ENCODE results near the gene ARHGAP24.
"Not testable (repeated sequence)": the region's sequence is repeated elsewhere in the genome, so short reads cannot be mapped to it uniquely, and the experiment has no call there.

ARHGAP24 gene

DNA sequence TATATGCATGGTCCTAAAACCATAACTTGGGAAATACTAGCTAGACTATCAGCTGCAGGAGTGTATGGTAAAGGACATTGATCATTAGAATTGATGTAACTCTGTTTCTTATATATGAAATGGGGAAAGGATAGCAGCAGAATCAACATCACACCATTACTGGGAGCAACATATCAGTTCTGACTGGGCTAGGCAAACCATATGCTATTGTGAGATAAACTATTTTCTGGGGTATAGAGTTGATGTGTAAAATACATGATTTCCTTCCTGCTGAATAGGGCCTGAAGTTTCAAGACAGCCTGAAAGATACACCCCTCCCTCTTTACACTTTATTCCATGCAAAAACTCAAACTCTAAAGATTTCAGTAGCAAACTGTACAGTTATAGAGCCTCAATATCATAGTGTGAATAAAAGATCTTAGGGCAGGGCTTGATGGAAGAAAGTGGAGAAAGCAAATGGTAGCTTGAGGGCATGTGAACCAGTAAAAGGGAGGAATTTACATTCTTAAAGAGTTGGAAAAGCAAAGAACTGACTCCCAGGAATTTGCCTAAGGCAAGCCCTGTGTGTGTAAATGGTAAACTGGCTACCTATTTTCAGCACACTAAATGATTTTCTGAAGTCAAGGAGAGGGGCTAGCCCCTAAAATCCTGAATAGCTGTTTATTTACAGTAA, 480.8 kb downstream of the ARHGAP24 start:
- H3K27ac ChIP-seq (ENCODE audit: low read length), result no peak overlapping the region
- no peaks in the 10 kb centered on the region for H3K27me3 ChIP-seq (ENCODE audit: low read depth, low read length)
- H3K4me3 ChIP-seq (ENCODE audit: low read depth in 1 of 2, low read length in 2 of 2), result no peak overlapping the region
- peaks cover 0 to 5% of the 10 kb centered on the region in 2 donors for H3K4me1 ChIP-seq (ENCODE audit: control insufficient read depth in 1 of 2, insufficient read depth in 2 of 2, low read length in 2 of 2)
- peaks cover 0 to 2% of the 10 kb centered on the region in 2 donors for H3K36me3 ChIP-seq (ENCODE audit: control insufficient read depth in 1 of 2, insufficient read depth in 2 of 2, low read length in 2 of 2)
- no peaks in the 10 kb centered on the region for H3K9me3 ChIP-seq (ENCODE audit: control insufficient read depth in 1 of 2, low read length in 2 of 2)

GRCh38 chr4:85956293-85956945, 481.5 kb downstream of the ARHGAP24 start:
- no peak overlapping the region for H3K27ac ChIP-seq (ENCODE audit: low read length)
- no peak overlapping the region for H3K4me3 ChIP-seq (ENCODE audit: low read depth in 1 of 2, low read length in 2 of 2)
- H3K4me1 ChIP-seq (ENCODE audit: control insufficient read depth in 1 of 2, insufficient read depth in 2 of 2, low read length in 2 of 2), result peaks cover 0 to 5% of the 10 kb centered on the region in 2 donors
- no peaks in the 10 kb centered on the region for H3K9me3 ChIP-seq (ENCODE audit: control insufficient read depth in 1 of 2, low read length in 2 of 2)
- no peaks in the 10 kb centered on the region for H3K27me3 ChIP-seq (ENCODE audit: low read depth, low read length)
- peaks cover 0 to 2% of the 10 kb centered on the region in 2 donors for H3K36me3 ChIP-seq (ENCODE audit: control insufficient read depth in 1 of 2, insufficient read depth in 2 of 2, low read length in 2 of 2)

DNA sequence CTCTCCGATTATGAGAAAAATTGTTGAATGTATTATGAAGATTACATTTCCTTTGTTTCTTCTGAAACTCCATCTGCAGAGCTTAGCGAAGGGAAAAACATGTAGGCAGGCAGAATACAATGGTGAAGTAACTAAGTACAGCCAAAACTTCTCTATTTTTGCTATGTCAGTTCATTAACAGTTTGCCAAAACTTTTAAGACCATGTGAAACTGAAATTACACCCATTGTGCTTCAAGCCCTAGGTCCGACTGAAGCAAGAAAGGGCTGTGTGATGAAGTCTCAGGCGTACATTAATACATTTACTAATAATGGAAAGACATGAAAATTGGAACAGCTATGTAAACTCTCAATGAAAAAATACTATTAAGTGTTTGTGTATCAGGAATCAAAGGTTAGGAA, 486.9 kb downstream of the ARHGAP24 start:
- no peak overlapping the region for H3K4me3 ChIP-seq (ENCODE audit: low read depth in 1 of 2, low read length in 2 of 2)
- H3K27ac ChIP-seq (ENCODE audit: low read length), result no peak overlapping the region
- H3K27me3 ChIP-seq (ENCODE audit: low read depth, low read length), result no peaks in the 10 kb centered on the region
- no peaks in the 10 kb centered on the region for H3K9me3 ChIP-seq (ENCODE audit: control insufficient read depth in 1 of 2, low read length in 2 of 2)
- H3K36me3 ChIP-seq (ENCODE audit: control insufficient read depth in 1 of 2, insufficient read depth in 2 of 2, low read length in 2 of 2), result no peaks in the 10 kb centered on the region
- no peaks in the 10 kb centered on the region for H3K4me1 ChIP-seq (ENCODE audit: control insufficient read depth in 1 of 2, insufficient read depth in 2 of 2, low read length in 2 of 2)

DNA sequence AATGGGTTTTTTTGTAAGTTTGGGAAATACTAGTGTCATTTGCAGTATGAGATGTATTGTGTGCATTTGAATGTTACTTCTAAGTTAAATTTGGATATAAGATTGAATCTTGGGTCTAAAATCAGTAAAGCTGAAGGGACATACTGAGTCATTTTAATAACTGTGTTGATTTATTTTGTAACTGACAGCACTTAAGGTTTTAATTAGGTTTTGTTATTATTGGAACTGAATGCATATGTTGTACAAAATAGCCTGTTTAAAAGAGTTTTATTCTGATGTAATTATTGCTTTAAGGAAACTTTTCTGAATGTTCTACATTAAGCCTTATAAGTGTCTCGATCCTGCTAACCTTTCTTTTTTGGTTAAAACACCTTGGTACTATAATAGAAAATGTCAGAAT, 488.3 kb downstream of the ARHGAP24 start:
- Histone ChIP-seq H3K4me1 (ENCODE audit: control insufficient read depth in 1 of 2, insufficient read depth in 2 of 2, low read length in 2 of 2) (no peaks in the 10 kb centered on the region), H3K27me3 (ENCODE audit: low read depth, low read length) (no peaks in the 10 kb centered on the region), H3K36me3 (ENCODE audit: control insufficient read depth in 1 of 2, insufficient read depth in 2 of 2, low read length in 2 of 2) (no peaks in the 10 kb centered on the region), H3K4me3 (ENCODE audit: low read depth in 1 of 2, low read length in 2 of 2) (no peak overlapping the region), H3K27ac (ENCODE audit: low read length) (no peak overlapping the region), H3K9me3 (ENCODE audit: control insufficient read depth in 1 of 2, low read length in 2 of 2) (no peaks in the 10 kb centered on the region)

DNA sequence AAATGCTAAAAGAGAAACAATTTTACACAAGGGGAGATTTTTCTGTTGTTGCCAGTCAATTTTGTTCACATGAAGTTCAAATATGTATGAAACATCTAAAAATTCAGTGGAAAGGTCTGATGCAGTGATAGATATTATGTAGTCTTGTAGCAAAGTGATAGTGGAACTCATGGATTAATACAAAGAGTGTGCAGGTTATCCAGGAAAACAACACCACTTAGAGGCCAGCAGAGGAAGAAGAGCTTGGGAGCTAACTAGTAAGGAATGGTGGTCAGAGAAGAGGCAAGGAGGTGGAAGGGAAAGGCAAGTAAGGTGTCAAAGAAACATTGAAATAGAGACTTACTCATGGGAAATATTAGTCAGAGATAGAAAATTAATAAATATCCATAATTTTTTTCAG, 489.3 kb downstream of the ARHGAP24 start:
- H3K4me1 ChIP-seq (ENCODE audit: control insufficient read depth in 1 of 2, insufficient read depth in 2 of 2, low read length in 2 of 2), result no peaks in the 10 kb centered on the region
- H3K27ac ChIP-seq (ENCODE audit: low read length), result no peak overlapping the region
- H3K4me3 ChIP-seq (ENCODE audit: low read depth in 1 of 2, low read length in 2 of 2), result no peak overlapping the region
- H3K36me3 ChIP-seq (ENCODE audit: control insufficient read depth in 1 of 2, insufficient read depth in 2 of 2, low read length in 2 of 2), result no peaks in the 10 kb centered on the region
- no peaks in the 10 kb centered on the region for H3K27me3 ChIP-seq (ENCODE audit: low read depth, low read length)
- no peaks in the 10 kb centered on the region for H3K9me3 ChIP-seq (ENCODE audit: control insufficient read depth in 1 of 2, low read length in 2 of 2)

- H3K27me3 ChIP-seq (ENCODE audit: low read depth, low read length); H3K4me1 ChIP-seq (ENCODE audit: control insufficient read depth in 1 of 2, insufficient read depth in 2 of 2, low read length in 2 of 2); H3K4me3 ChIP-seq (ENCODE audit: low read depth in 1 of 2, low read length in 2 of 2); H3K9me3 ChIP-seq (ENCODE audit: control insufficient read depth in 1 of 2, low read length in 2 of 2); H3K36me3 ChIP-seq (ENCODE audit: control insufficient read depth in 1 of 2, insufficient read depth in 2 of 2, low read length in 2 of 2); H3K27ac ChIP-seq (ENCODE audit: low read length): not testable (repeated sequence)
These were observed 490.1 kb downstream of the ARHGAP24 start for GRCh38 chr4:85965017-85965416.

DNA sequence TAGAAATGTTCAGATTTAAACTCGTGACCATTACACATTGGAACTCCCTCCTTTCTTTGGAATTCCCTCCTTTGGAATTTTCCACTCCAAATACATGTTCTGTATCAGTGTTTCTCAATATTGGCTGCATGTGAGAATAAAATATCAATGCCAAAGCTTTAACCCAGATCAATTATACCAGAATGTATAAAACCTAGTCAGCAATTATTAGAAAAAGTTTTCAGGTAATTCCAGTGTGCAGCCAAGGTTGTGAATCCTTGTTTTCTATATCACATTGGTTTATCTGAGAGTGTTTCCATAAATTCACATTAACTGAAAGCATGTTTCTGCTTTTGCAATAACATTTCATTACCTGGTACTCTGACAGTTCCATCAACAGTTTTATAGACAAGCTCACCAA, 490.6 kb downstream of the ARHGAP24 start:
- Histone ChIP-seq H3K4me3 (ENCODE audit: low read depth in 1 of 2, low read length in 2 of 2) (no peak overlapping the region), H3K9me3 (ENCODE audit: control insufficient read depth in 1 of 2, low read length in 2 of 2) (no peaks in the 10 kb centered on the region), H3K36me3 (ENCODE audit: control insufficient read depth in 1 of 2, insufficient read depth in 2 of 2, low read length in 2 of 2) (no peaks in the 10 kb centered on the region), H3K27ac (ENCODE audit: low read length) (no peak overlapping the region), H3K4me1 (ENCODE audit: control insufficient read depth in 1 of 2, insufficient read depth in 2 of 2, low read length in 2 of 2) (no peaks in the 10 kb centered on the region), H3K27me3 (ENCODE audit: low read depth, low read length) (no peaks in the 10 kb centered on the region)

GRCh38 chr4:85966373-85966772, 491.4 kb downstream of the ARHGAP24 start:
- H3K9me3 ChIP-seq (ENCODE audit: control insufficient read depth in 1 of 2, low read length in 2 of 2), result no peaks in the 10 kb centered on the region
- H3K27me3 ChIP-seq (ENCODE audit: low read depth, low read length), result no peaks in the 10 kb centered on the region
- H3K27ac ChIP-seq (ENCODE audit: low read length), result no peak overlapping the region
- H3K4me3 ChIP-seq (ENCODE audit: low read depth in 1 of 2, low read length in 2 of 2), result no peak overlapping the region
- no peaks in the 10 kb centered on the region for H3K36me3 ChIP-seq (ENCODE audit: control insufficient read depth in 1 of 2, insufficient read depth in 2 of 2, low read length in 2 of 2)
- no peaks in the 10 kb centered on the region for H3K4me1 ChIP-seq (ENCODE audit: control insufficient read depth in 1 of 2, insufficient read depth in 2 of 2, low read length in 2 of 2)

- no peak overlapping the region for H3K4me3 ChIP-seq (ENCODE audit: low read depth in 1 of 2, low read length in 2 of 2)
- no peaks in the 10 kb centered on the region for H3K4me1 ChIP-seq (ENCODE audit: control insufficient read depth in 1 of 2, insufficient read depth in 2 of 2, low read length in 2 of 2)
- H3K9me3 ChIP-seq (ENCODE audit: control insufficient read depth in 1 of 2, low read length in 2 of 2), result no peaks in the 10 kb centered on the region
- no peaks in the 10 kb centered on the region for H3K36me3 ChIP-seq (ENCODE audit: control insufficient read depth in 1 of 2, insufficient read depth in 2 of 2, low read length in 2 of 2)
- no peak overlapping the region for H3K27ac ChIP-seq (ENCODE audit: low read length)
- no peaks in the 10 kb centered on the region for H3K27me3 ChIP-seq (ENCODE audit: low read depth, low read length)
These were observed 492.9 kb downstream of the ARHGAP24 start for GRCh38 chr4:85967872-85968271.

DNA sequence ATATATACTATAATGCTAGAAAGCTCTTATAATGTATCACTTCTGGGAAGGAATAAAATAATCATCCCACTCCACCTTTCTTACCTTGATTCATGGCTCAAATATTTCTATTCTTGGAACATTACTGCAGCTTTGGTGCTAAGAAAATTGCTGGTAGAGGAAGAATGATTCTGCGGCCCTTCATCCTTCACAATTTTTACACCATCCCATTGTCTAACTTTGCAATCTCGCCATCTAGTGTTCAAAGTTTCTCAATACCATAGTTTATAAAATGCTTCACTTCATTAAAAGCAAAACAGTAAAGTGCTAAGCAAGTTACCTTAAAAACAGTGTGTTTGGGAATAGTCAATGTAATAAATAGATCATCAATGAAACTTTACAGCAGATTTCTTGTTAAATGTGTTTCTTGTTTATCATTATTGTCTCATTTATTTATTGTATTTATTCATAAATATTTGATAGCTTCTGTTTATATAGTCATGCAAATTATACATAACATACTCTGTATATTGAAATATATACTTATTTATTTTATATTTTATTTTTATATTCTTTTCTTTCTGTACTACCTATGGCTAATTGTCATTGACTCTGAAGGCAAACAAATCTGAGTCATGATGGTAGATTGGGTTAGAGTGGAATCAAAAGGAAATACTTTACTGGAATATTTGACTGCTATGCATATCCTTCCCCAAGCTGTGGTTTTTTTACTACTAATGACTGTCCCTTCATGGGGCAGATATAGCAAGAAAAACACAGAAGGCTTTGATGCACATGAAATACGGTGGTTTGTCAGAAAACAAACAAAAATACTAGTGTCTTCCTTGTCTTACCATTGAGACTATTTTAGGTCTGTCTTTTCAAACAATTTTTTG, 494.2 kb downstream of the ARHGAP24 start:
- Histone ChIP-seq H3K27me3 (ENCODE audit: low read depth, low read length) (no peaks in the 10 kb centered on the region), H3K9me3 (ENCODE audit: control insufficient read depth in 1 of 2, low read length in 2 of 2) (no peaks in the 10 kb centered on the region), H3K4me3 (ENCODE audit: low read depth in 1 of 2, low read length in 2 of 2) (no peak overlapping the region), H3K4me1 (ENCODE audit: control insufficient read depth in 1 of 2, insufficient read depth in 2 of 2, low read length in 2 of 2) (no peaks in the 10 kb centered on the region), H3K27ac (ENCODE audit: low read length) (no peak overlapping the region), H3K36me3 (ENCODE audit: control insufficient read depth in 1 of 2, insufficient read depth in 2 of 2, low read length in 2 of 2) (no peaks in the 10 kb centered on the region)

DNA sequence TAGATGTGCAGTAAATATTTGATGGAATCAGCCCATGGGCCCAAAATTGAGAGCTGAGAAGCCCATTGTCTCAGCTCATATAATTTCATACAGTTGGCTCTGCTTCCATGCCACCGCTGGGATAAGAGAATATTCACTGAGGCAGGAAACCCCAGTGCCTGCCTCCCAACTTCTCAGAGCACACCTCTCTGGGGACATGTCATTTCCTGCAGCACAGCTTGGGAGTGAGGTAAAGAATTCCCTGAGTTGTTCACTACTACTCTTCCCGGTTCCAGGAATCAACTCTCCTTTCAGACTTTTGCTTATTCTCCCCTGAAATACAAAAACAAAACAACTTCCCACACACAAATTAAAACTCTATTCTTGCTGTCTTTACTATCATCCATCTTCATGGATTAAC, 495.6 kb downstream of the ARHGAP24 start:
- Histone ChIP-seq H3K36me3 (ENCODE audit: control insufficient read depth in 1 of 2, insufficient read depth in 2 of 2, low read length in 2 of 2) (no peaks in the 10 kb centered on the region), H3K27ac (ENCODE audit: low read length) (no peak overlapping the region), H3K4me1 (ENCODE audit: control insufficient read depth in 1 of 2, insufficient read depth in 2 of 2, low read length in 2 of 2) (no peaks in the 10 kb centered on the region), H3K9me3 (ENCODE audit: control insufficient read depth in 1 of 2, low read length in 2 of 2) (no peaks in the 10 kb centered on the region), H3K27me3 (ENCODE audit: low read depth, low read length) (no peaks in the 10 kb centered on the region), H3K4me3 (ENCODE audit: low read depth in 1 of 2, low read length in 2 of 2) (no peak overlapping the region)
